IgD-negative memory B cell (primary cell): ENCODE measurements around the gene THSD7A. TPM values are rescaled to one million over a fixed set of nuclear protein-coding genes. Genes with fewer than 3 reads are reported as not detected.

Experiments used
- H3K27ac Mint-ChIP-seq, 3 donors: one replicate each; pipeline ENCODE4 v1.8.0; 2020 to 2022; ENCODE audit warnings: mild to moderate bottlenecking in 3 of 3, mixed read lengths in 3 of 3, moderate library complexity in 1 of 3
- H3K27me3 Mint-ChIP-seq: one replicate; pipeline ENCODE4 v1.8.0; 2021; ENCODE audit warnings: mixed read lengths
- H3K36me3 Mint-ChIP-seq: one replicate; pipeline ENCODE4 v1.8.0; 2020; ENCODE audit warnings: mild to moderate bottlenecking, mixed read lengths
- H3K4me1 Mint-ChIP-seq, 3 donors: one replicate each; pipeline ENCODE4 v1.8.0; 2020 to 2022; ENCODE audit warnings: mixed read lengths in 3 of 3, mild to moderate bottlenecking in 1 of 3
- H3K4me3 Mint-ChIP-seq, 4 donors: one replicate each; pipeline ENCODE4 v1.8.0; 2020 to 2022; ENCODE audit warnings: mild to moderate bottlenecking in 4 of 4, mixed read lengths in 4 of 4, moderate library complexity in 3 of 4
- H3K9me3 Mint-ChIP-seq, 3 donors: one replicate each; pipeline ENCODE4 v1.8.0; 2020 to 2021; ENCODE audit warnings: mixed read lengths in 3 of 3, mild to moderate bottlenecking in 1 of 3
- polyA plus RNA-seq: library from polyadenylated mRNA; unstranded; fragments of 300-500 nt; fragmentation: Illumina TruSeq; gene quantifications from one replicate; pipeline ENCODE4 v1.2.3, GENCODE V29; 2021

The THSD7A gene
- polyA plus RNA-seq, 1 donor from 2014 or later = not detected

GRCh38 chr7:11589251-11589650 is 242.7 kb downstream of the THSD7A start:
- H3K36me3 Mint-ChIP-seq = no peaks in the 10 kb centered on the region
- no peaks in the 10 kb centered on the region for H3K27me3 Mint-ChIP-seq
- no peaks in the 10 kb centered on the region for H3K9me3 Mint-ChIP-seq
- no peak overlapping the region for H3K27ac Mint-ChIP-seq
- no peaks in the 10 kb centered on the region for H3K4me1 Mint-ChIP-seq
- H3K4me3 Mint-ChIP-seq = no peak overlapping the region

DNA sequence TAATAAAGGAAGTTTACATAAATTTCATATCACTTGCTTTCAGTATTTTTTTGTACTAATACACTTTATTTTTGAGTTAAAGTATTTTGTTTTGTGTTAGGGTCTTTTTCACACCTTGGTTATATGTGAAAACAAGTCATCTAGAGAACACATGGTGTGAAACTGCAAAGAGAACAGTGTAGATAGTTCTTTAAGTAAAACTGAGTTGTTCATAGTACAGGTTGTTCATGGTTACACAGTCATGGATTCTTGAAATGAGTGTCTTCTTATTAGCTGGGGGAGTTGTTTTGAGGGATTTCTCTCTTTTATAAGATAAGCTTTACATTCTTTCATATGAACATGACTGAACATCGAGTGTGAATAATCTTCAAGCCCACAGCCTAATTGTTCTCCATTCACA is 244.2 kb downstream of the THSD7A start:
- no peaks in the 10 kb centered on the region for H3K36me3 Mint-ChIP-seq

DNA sequence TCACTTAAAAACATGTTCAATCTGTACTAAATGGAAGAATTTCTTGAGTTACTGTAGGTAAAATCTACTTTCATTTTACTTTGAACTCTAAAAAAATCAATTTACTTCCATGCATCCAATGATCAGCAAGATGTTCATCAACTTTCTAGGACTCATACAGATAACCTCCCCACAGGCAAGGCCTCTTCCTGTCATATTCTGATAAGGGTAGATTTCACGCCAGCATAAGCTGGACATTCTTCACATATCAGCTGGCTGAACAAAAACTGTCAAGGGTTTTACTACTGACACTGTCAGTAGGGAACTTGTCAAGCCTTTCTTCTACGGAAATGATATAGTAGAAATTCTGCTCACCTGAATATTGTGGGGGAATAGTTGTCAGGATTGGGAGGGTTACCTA is 244.9 kb downstream of the THSD7A start:
- H3K9me3 Mint-ChIP-seq = no peaks in the 10 kb centered on the region
- H3K4me1 Mint-ChIP-seq = no peaks in the 10 kb centered on the region
- no peaks in the 10 kb centered on the region for H3K27me3 Mint-ChIP-seq
- H3K4me3 Mint-ChIP-seq = no peak overlapping the region
- H3K36me3 Mint-ChIP-seq = no peaks in the 10 kb centered on the region
- no peak overlapping the region for H3K27ac Mint-ChIP-seq

More for the DNA sequence above, 244.2 kb downstream of the THSD7A start:
- Mint-ChIP-seq H3K4me3 (no peak overlapping the region), H3K4me1 (no peaks in the 10 kb centered on the region), H3K27ac (no peak overlapping the region), H3K27me3 (no peaks in the 10 kb centered on the region), H3K9me3 (no peaks in the 10 kb centered on the region)

- Mint-ChIP-seq H3K4me1 (no peaks in the 10 kb centered on the region), H3K27ac (no peak overlapping the region), H3K9me3 (no peaks in the 10 kb centered on the region), H3K36me3 (peaks cover 1% of the 10 kb centered on the region), H3K27me3 (no peaks in the 10 kb centered on the region), H3K4me3 (no peak overlapping the region)
Measured at GRCh38 chr7:11584406-11585031, 247.5 kb downstream of the THSD7A start.

DNA sequence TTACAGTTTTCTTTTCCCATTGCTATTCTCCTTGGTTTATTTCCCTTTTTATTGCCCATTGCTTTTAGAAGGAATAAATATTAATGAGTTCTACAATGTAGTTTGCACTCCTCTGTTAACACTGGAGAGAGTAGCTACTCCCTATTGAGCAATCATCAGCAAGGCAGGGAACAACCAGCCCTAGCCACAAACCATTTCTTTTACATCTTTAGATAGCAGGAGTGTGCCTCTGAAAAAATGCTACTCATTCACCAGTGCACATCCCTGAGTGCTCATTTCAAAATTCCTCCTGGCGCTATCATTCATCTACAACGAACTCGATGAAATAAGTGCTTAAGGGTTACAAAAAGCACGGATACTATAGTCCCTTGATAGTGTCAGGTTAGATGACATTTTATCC is 252.9 kb downstream of the THSD7A start:
- no peaks in the 10 kb centered on the region for H3K27me3 Mint-ChIP-seq
- peaks cover 1% of the 10 kb centered on the region for H3K36me3 Mint-ChIP-seq
- H3K9me3 Mint-ChIP-seq = no peaks in the 10 kb centered on the region
- H3K4me1 Mint-ChIP-seq = no peaks in the 10 kb centered on the region
- H3K27ac Mint-ChIP-seq = no peak overlapping the region
- H3K4me3 Mint-ChIP-seq = no peak overlapping the region

DNA sequence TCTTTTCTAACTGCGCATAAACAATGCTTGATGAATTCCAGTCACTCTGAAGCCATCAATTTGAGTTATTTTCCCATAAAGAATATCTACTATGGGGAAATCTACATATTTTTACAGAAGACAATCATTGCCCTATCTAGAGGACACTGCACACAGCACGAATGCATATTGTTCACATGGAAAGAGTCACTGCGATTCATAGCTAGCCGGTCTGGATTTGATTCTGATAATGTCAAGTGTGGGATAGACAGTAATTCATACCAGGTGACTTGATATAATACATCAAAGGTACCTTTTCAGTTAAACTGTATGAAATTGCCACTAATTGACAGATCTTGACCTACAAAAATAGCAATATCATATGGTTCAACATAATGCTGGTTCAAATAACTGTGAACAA is 255.7 kb downstream of the THSD7A start:
- no peaks in the 10 kb centered on the region for H3K4me1 Mint-ChIP-seq
- H3K27me3 Mint-ChIP-seq = no peaks in the 10 kb centered on the region
- H3K27ac Mint-ChIP-seq = no peak overlapping the region
- no peak overlapping the region for H3K4me3 Mint-ChIP-seq
- H3K36me3 Mint-ChIP-seq = peaks cover 1% of the 10 kb centered on the region
- peaks cover 0 to 2% (median 0%) of the 10 kb centered on the region in 3 donors for H3K9me3 Mint-ChIP-seq

DNA sequence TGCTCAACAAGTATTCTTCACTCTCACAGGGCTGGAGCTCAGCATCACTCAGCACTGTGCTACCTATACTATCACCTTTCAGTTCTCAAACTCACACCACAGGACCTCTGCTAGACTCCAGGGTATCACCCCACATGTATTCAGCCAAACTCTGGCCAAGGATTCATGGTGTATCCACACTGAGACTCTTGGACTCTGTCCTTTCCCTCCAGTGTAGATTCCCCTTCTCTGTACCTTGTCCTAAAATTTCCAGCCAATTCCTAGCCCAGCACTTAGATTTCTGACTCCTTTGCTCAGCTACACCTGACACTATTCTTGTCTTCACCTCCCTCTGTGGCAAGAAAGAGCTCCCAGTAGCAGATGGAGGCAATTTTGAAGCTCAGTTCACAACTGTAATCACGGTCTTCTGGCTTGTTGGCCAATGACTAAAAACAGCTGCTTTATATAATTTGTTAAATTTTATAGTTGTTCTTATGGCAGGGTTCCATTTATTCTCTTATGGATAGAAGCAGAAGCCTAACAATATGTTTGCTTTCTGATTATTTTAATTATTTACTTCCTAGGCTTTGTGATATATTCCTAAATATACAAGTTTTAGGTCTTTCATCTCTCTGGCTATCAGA is 258.8 kb downstream of the THSD7A start:
- Mint-ChIP-seq H3K4me1 (no peaks in the 10 kb centered on the region), H3K27me3 (no peaks in the 10 kb centered on the region), H3K36me3 (no peaks in the 10 kb centered on the region), H3K9me3 (peaks cover 0 to 3% (median 3%) of the 10 kb centered on the region in 3 donors), H3K4me3 (no peak overlapping the region), H3K27ac (no peak overlapping the region)

GRCh38 chr7:11570922-11571550 is 261.0 kb downstream of the THSD7A start:
- no peaks in the 10 kb centered on the region for H3K36me3 Mint-ChIP-seq
- peaks cover under 1 to 3% (median 3%) of the 10 kb centered on the region in 3 donors for H3K9me3 Mint-ChIP-seq
- no peak overlapping the region for H3K4me3 Mint-ChIP-seq
- H3K27me3 Mint-ChIP-seq = no peaks in the 10 kb centered on the region
- no peak overlapping the region for H3K27ac Mint-ChIP-seq
- H3K4me1 Mint-ChIP-seq = no peaks in the 10 kb centered on the region

DNA sequence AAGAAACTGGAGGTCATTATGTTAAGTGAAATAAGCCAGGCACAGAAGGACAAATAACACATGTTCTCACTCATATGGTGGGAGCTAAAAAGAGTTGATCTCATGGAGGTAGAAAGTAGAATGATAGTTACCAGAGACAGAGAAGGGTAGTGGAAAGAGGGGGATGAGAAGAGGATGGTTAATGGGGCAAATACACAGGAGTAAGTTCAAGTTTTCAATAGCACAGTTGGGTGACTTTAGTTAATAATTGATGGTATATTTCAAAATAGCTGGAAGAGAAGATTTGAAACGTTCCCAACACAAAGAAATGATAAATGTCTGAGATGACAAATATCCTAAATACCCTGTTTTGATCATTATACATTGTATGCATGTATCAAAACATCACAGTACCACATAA is 261.8 kb downstream of the THSD7A start:
- H3K4me3 Mint-ChIP-seq = no peak overlapping the region

DNA sequence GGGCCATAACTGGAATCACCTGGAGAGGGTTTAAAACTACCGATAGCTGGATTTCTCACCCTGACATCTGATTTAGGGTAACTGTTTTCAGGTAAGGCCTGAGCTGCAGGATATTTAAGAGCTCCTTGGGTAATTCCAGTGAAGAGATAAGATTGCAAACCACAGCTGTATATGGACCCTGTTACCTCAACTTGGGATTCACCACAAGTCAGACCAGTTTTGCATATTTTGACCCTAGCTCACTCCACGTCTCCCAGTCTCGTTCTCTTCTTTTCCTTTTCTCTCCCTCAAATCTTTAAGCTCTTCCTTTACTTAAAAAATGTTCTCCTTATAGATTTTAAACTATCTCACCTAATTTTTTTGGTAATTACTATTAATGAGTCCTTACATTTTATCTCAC is 264.4 kb downstream of the THSD7A start:
- Mint-ChIP-seq H3K9me3 (peaks cover 1 to 3% (median 2%) of the 10 kb centered on the region in 3 donors), H3K4me1 (no peaks in the 10 kb centered on the region), H3K27ac (no peak overlapping the region), H3K36me3 (no peaks in the 10 kb centered on the region), H3K27me3 (no peaks in the 10 kb centered on the region), H3K4me3 (no peak overlapping the region)

More for the DNA sequence above, 261.8 kb downstream of the THSD7A start:
- no peaks in the 10 kb centered on the region for H3K36me3 Mint-ChIP-seq
- no peak overlapping the region for H3K27ac Mint-ChIP-seq
- H3K9me3 Mint-ChIP-seq = peaks cover 2 to 3% (median 3%) of the 10 kb centered on the region in 3 donors
- no peaks in the 10 kb centered on the region for H3K4me1 Mint-ChIP-seq
- H3K27me3 Mint-ChIP-seq = no peaks in the 10 kb centered on the region

DNA sequence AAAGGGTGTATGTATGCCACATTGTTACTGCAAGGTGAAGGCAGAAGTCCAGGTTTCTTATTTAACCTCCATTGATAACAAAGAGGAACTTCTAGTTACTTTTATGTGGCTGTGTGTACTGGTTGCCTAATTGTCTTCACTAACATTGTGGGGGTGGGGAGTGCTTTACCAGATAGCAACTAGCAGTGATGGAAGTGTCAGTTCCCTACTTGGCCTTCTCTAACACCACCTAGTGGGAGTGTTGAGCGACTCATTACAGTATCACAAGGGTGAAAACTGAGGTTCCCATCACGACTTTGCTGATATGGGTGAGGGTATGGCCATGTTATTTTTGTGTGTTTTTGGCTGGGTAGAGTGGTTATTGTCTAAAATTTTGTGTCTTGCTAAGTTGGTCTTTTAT is 274.4 kb downstream of the THSD7A start:
- no peak overlapping the region for H3K4me3 Mint-ChIP-seq
- H3K4me1 Mint-ChIP-seq = no peaks in the 10 kb centered on the region
- peaks cover 0 to 2% (median 0%) of the 10 kb centered on the region in 3 donors for H3K9me3 Mint-ChIP-seq
- H3K36me3 Mint-ChIP-seq = no peaks in the 10 kb centered on the region
- H3K27me3 Mint-ChIP-seq = no peaks in the 10 kb centered on the region
- H3K27ac Mint-ChIP-seq = no peak overlapping the region

GRCh38 chr7:11552676-11553296 is 279.2 kb downstream of the THSD7A start:
- peaks cover 0 to 5% (median 4%) of the 10 kb centered on the region in 3 donors for H3K9me3 Mint-ChIP-seq
- no peak overlapping the region for H3K27ac Mint-ChIP-seq
- H3K36me3 Mint-ChIP-seq = no peaks in the 10 kb centered on the region
- no peaks in the 10 kb centered on the region for H3K4me1 Mint-ChIP-seq
- H3K27me3 Mint-ChIP-seq = no peaks in the 10 kb centered on the region
- no peak overlapping the region for H3K4me3 Mint-ChIP-seq

DNA sequence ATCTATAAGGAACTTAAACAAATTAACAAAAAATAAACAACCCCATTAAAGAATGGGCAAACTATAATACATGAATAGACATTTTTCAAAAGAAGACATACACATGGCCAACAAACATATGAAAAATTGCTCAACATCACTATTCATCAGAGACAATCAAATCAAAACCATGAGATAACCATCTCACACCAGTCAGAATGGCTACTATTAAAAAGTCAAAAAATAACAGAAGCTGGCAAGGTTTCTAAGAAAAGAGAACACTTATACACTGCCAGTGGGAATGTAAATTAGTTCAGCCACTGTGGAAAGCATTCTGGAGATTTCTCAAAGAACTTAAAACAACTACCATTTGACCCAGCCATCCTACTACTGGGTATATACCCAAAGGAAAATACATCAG is 280.5 kb downstream of the THSD7A start:
- Mint-ChIP-seq H3K4me3 (no peak overlapping the region), H3K27me3 (no peaks in the 10 kb centered on the region), H3K4me1 (no peaks in the 10 kb centered on the region), H3K9me3 (peaks cover 0 to 5% (median 4%) of the 10 kb centered on the region in 3 donors), H3K27ac (no peak overlapping the region), H3K36me3 (no peaks in the 10 kb centered on the region)

GRCh38 chr7:11548532-11548931 is 283.5 kb downstream of the THSD7A start:
- Mint-ChIP-seq H3K4me3 (peak overlapping the region in 1 of 4 donors; percentile 19), H3K27ac (no peak overlapping the region), H3K36me3 (no peaks in the 10 kb centered on the region), H3K4me1 (no peaks in the 10 kb centered on the region), H3K27me3 (no peaks in the 10 kb centered on the region), H3K9me3 (peaks cover 0 to 7% (median 4%) of the 10 kb centered on the region in 3 donors)

GRCh38 chr7:11541330-11541729 is 290.7 kb downstream of the THSD7A start:
- Mint-ChIP-seq H3K36me3 (no peaks in the 10 kb centered on the region), H3K27me3 (no peaks in the 10 kb centered on the region), H3K9me3 (peaks cover 3 to 6% (median 3%) of the 10 kb centered on the region in 3 donors), H3K4me1 (no peaks in the 10 kb centered on the region), H3K4me3 (no peak overlapping the region), H3K27ac (no peak overlapping the region)
